DOHH2 (cell line): ENCODE measurements around the gene DEF6.
A peak's percentile ranks its signal among the peaks of the same experiment; 100 is the strongest.

Experiments used
- H3F3A ChIP-seq: fragments of 200-600 bp; sonication (generic), shearing (Covaris generic); 2 replicates; pipeline ENCODE4 v1.6.0; 2016; ENCODE audit warnings: antibody characterized with exemption, mild to moderate bottlenecking; ENCODE audit not compliant: control insufficient read depth, insufficient read depth
- H3K27ac ChIP-seq: fragments of 200-600 bp; sonication (generic); 2 replicates; pipeline ENCODE4 v1.5.1; 2014; ENCODE audit warnings: low read depth, mild to moderate bottlenecking, low read length, moderate library complexity
- H3K27me3 ChIP-seq: fragments of 200-600 bp; sonication (generic); 2 replicates; pipeline ENCODE4 v1.6.1; 2014; ENCODE audit warnings: mild to moderate bottlenecking, low read length, mixed read lengths; ENCODE audit not compliant: control insufficient read depth
- H3K36me3 ChIP-seq: fragments of 200-600 bp; sonication (generic); 2 replicates; pipeline ENCODE4 v1.6.1; 2014; ENCODE audit warnings: mild to moderate bottlenecking, low read length, moderate library complexity, mixed read lengths; ENCODE audit not compliant: control insufficient read depth
- H3K4me1 ChIP-seq: fragments of 200-600 bp; sonication (generic); 2 replicates; pipeline ENCODE4 v1.6.1; 2014; ENCODE audit warnings: mild to moderate bottlenecking, low read length, mixed read lengths; ENCODE audit not compliant: control insufficient read depth
- H3K4me2 ChIP-seq: fragments of 200-600 bp; sonication (generic); 2 replicates; pipeline ENCODE4 v1.6.0; 2014; ENCODE audit warnings: mild to moderate bottlenecking, low read length, moderate library complexity
- H3K4me3 ChIP-seq: fragments of 200-600 bp; sonication (generic); 2 replicates; pipeline ENCODE4 v1.5.1; 2014; ENCODE audit warnings: mild to moderate bottlenecking, low read length, mixed read lengths
- H3K79me2 ChIP-seq: fragments of 200-600 bp; sonication (generic); 2 replicates; pipeline ENCODE4 v1.6.1; 2014; ENCODE audit warnings: mild to moderate bottlenecking, low read length, mixed read lengths; ENCODE audit not compliant: control insufficient read depth
- H3K9me2 ChIP-seq: fragments of 200-600 bp; sonication (generic); replicated peaks from 2 replicates; pipeline ENCODE4 v1.6.1; 2014; ENCODE audit warnings: mild to moderate bottlenecking, low read length, mixed read lengths; ENCODE audit not compliant: control insufficient read depth
- H3K9me3 ChIP-seq: fragments of 200-600 bp; sonication (generic); 2 replicates; pipeline ENCODE4 v1.6.1; 2014; ENCODE audit warnings: antibody characterized with exemption, low read length, mixed read lengths; ENCODE audit not compliant: control insufficient read depth, insufficient read depth
- H4K20me1 ChIP-seq: fragments of 200-600 bp; sonication (generic); 2 replicates; pipeline ENCODE4 v1.6.0; 2014; ENCODE audit warnings: low read depth, mild to moderate bottlenecking, antibody characterized with exemption, low read length, moderate library complexity; ENCODE audit not compliant: control insufficient read depth, insufficient read depth
- CTCF ChIP-seq: fragments of 200-600 bp; sonication (generic); IDR thresholded peaks from one replicate; pipeline ENCODE4 v1.5.1; 2014; ENCODE audit warnings: antibody characterized with exemption, mild to moderate bottlenecking, low read depth, low read length; ENCODE audit not compliant: poor library complexity, severe bottlenecking
- EZH2phosphoT487 ChIP-seq: fragments of 200-600 bp; sonication (generic); IDR thresholded peaks from 2 replicates; pipeline ENCODE4 v1.6.1; 2017; ENCODE audit warnings: borderline replicate concordance, mild to moderate bottlenecking, antibody characterized with exemption, low read length, moderate library complexity, mixed read lengths

Gene DEF6

GRCh38 chr6:35370124-35370741 is 72.6 kb downstream of the DEF6 start:
- TF ChIP-seq CTCF (no peak), EZH2phosphoT487 (no peak)
- peaks cover 7% of the 10 kb centered on the region for H3F3A ChIP-seq
- peaks cover 21% of the 10 kb centered on the region for H3K79me2 ChIP-seq
- H3K27ac ChIP-seq: peak overlapping the region; percentile 46
- H4K20me1 ChIP-seq: no peaks in the 10 kb centered on the region
- peak overlapping the region; percentile 55 for H3K4me3 ChIP-seq
- peak overlapping the region; percentile 71 for H3K4me2 ChIP-seq
- H3K9me3 ChIP-seq: no peaks in the 10 kb centered on the region
- H3K4me1 ChIP-seq: peaks cover 42% of the 10 kb centered on the region
- no peaks in the 10 kb centered on the region for H3K27me3 ChIP-seq
- H3K9me2 ChIP-seq: no peaks in the 10 kb centered on the region
- H3K36me3 ChIP-seq: no peaks in the 10 kb centered on the region

GRCh38 chr6:35370785-35371493 is 73.3 kb downstream of the DEF6 start:
- no peaks in the 10 kb centered on the region for H4K20me1 ChIP-seq
- H3K27me3 ChIP-seq: no peaks in the 10 kb centered on the region
- no peaks in the 10 kb centered on the region for H3K9me3 ChIP-seq
- peak overlapping the region; percentile 71 for H3K4me2 ChIP-seq
- peaks cover 40% of the 10 kb centered on the region for H3K4me1 ChIP-seq
- H3K9me2 ChIP-seq: no peaks in the 10 kb centered on the region
- H3F3A ChIP-seq: peaks cover 10% of the 10 kb centered on the region
- H3K79me2 ChIP-seq: peaks cover 21% of the 10 kb centered on the region
- TF ChIP-seq CTCF: no peak
- TF ChIP-seq EZH2phosphoT487: no peak
- H3K27ac ChIP-seq: peak overlapping the region; percentile 46
- peak overlapping the region; percentile 55 for H3K4me3 ChIP-seq
- no peaks in the 10 kb centered on the region for H3K36me3 ChIP-seq
